HL-60 (cell line): ENCODE data around the gene CTNNA3.

Source experiments
- POLR2AphosphoS5 ChIP-seq: IDR thresholded peaks from 2 replicates; pipeline ENCODE4 v1.6.1; 2012; ENCODE audit warnings: low read depth
- TF ChIP-seq, protein P1 (sequence below): IDR thresholded peaks from one replicate; pipeline ENCODE4 v1.5.1; 2011; ENCODE audit warnings: low read length, control low read depth, inconsistent platforms; ENCODE audit not compliant: insufficient read depth

DNA sequence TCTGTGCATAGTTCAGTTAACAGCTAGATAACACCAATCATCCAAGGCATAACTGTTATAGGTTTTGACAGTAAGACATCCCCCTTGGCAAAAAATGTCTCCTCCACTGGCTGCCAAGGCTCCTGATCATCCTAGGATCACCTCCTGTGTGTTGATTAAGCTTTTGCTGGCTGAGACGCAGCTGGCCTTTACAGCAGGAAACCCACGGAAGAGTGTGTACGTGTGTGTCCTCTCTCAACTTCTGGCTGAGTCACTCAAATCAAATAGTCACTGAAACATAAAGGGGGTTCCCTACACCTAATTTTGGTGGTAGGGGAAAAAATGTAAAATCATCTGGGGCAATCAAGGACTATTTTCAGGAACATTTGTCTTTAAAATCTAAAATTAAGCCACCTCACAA is 208.8 kb downstream of the CTNNA3 start:
- TF ChIP-seq, protein P1, sequence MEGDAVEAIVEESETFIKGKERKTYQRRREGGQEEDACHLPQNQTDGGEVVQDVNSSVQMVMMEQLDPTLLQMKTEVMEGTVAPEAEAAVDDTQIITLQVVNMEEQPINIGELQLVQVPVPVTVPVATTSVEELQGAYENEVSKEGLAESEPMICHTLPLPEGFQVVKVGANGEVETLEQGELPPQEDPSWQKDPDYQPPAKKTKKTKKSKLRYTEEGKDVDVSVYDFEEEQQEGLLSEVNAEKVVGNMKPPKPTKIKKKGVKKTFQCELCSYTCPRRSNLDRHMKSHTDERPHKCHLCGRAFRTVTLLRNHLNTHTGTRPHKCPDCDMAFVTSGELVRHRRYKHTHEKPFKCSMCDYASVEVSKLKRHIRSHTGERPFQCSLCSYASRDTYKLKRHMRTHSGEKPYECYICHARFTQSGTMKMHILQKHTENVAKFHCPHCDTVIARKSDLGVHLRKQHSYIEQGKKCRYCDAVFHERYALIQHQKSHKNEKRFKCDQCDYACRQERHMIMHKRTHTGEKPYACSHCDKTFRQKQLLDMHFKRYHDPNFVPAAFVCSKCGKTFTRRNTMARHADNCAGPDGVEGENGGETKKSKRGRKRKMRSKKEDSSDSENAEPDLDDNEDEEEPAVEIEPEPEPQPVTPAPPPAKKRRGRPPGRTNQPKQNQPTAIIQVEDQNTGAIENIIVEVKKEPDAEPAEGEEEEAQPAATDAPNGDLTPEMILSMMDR = no peak
- TF ChIP-seq POLR2AphosphoS5 = no peak
